Transverse colon (tissue), 4 donors: ENCODE results near the gene MYADML2. TPM values are rescaled to one million over a fixed set of nuclear protein-coding genes. Genes with fewer than 3 reads are reported as not detected.
"Not testable (repeated sequence)": the region's sequence is repeated elsewhere in the genome, so short reads cannot be mapped to it uniquely, and the experiment has no call there.

ENCODE experiments used
- DNase-seq: peaks from one replicate; pipeline ENCODE4 v3.0.0-alpha.2; 2019
- H3K27ac ChIP-seq, 4 donors: fragments of 200-600 bp; sonication (generic); 2 replicates each; pipeline ENCODE4 v1.5.1; 2016 to 2018; ENCODE audit warnings: inconsistent platforms in 4 of 4
- H3K27me3 ChIP-seq: fragments of 200-600 bp; sonication (generic); 2 replicates; pipeline ENCODE4 v1.5.1; 2017; ENCODE audit warnings: inconsistent platforms
- H3K36me3 ChIP-seq, 4 donors: fragments of 200-600 bp; sonication (generic); 2 replicates each; pipeline ENCODE4 v1.5.1; 2017 to 2019; ENCODE audit warnings: inconsistent platforms in 4 of 4
- H3K4me1 ChIP-seq, 4 donors: fragments of 200-600 bp; sonication (generic); 2 replicates each; pipeline ENCODE4 v1.5.1; 2017 to 2020; ENCODE audit warnings: inconsistent platforms in 4 of 4
- H3K4me3 ChIP-seq, 4 donors: fragments of 200-600 bp; sonication (generic); 1 replicate in 1 of 4; 2 replicates in 3 of 4; pipeline versions ENCODE4 v1.5.1 to v1.6.1; 2017 to 2019; ENCODE audit warnings: inconsistent platforms in 4 of 4
- H3K9me3 ChIP-seq, 2 donors: fragments of 200-600 bp; sonication (generic); 2 replicates each; pipeline ENCODE4 v1.5.1; 2017 to 2019; ENCODE audit warnings: inconsistent platforms in 2 of 2
- CTCF ChIP-seq, 5 experiments: fragments of 200-600 bp in 3 of 5; fragments of 450-650 bp in 2 of 5; sonication (generic) in 3 of 5; IDR thresholded peaks; 1 replicate in 2 of 5; 2 replicates in 3 of 5; pipeline ENCODE4 v1.5.1; 2016 to 2017; ENCODE audit warnings: antibody characterized with exemption in 5 of 5, inconsistent platforms in 3 of 5, mild to moderate bottlenecking in 2 of 5, moderate library complexity in 1 of 5
- EP300 ChIP-seq: sonication (generic); formaldehyde crosslinking; IDR thresholded peaks from one replicate; pipeline ENCODE4 v1.6.1; 2017; ENCODE audit warnings: antibody characterized with exemption, low read depth
- POLR2A ChIP-seq: fragments of 450-650 bp; IDR thresholded peaks from one replicate; pipeline ENCODE4 v1.6.1; 2016; ENCODE audit warnings: antibody characterized with exemption, mild to moderate bottlenecking, moderate library complexity
- POLR2AphosphoS5 ChIP-seq, 3 donors: sonication (generic); formaldehyde crosslinking; IDR thresholded peaks; one replicate each; pipeline ENCODE4 v1.6.1; 2016; ENCODE audit warnings: antibody characterized with exemption in 3 of 3
- WGBS, 2 donors: methylation state at CpG; one replicate each; pipeline ENCODE4 v1.1.5; 2018; ENCODE audit warnings: low coverage in 1 of 2; 5-methylcytosine and 5-hydroxymethylcytosine counted together
- in situ Hi-C, 4 donors: fragments of 200-750 bp; cut with MboI; loops; one replicate each; pipeline versions ENCODE4 v1.15.0 to v1.15.1; 2017; ENCODE audit warnings: low sequenced_read_pairs in 3 of 4, low pct_ligation_motif_present in 1 of 4, low pct_unique_long_range_greater_than_20kb in 1 of 4
- intact Hi-C: fragments of 100-400 bp; cut with DNase I; formaldehyde crosslinking; loops from one replicate; pipeline ENCODE4 v1.15.1; 2023; ENCODE audit warnings: low total_unique reads
- total RNA-seq, 4 donors: library from RNA; depleted of rRNA; stranded (reverse); fragments of >200 nt; gene quantifications; one replicate each; pipeline ENCODE4 v1.1.0, GENCODE V29; 2016

MYADML2 gene
- total RNA-seq, 4 donors from 2014 or later, result not detected

DNA sequence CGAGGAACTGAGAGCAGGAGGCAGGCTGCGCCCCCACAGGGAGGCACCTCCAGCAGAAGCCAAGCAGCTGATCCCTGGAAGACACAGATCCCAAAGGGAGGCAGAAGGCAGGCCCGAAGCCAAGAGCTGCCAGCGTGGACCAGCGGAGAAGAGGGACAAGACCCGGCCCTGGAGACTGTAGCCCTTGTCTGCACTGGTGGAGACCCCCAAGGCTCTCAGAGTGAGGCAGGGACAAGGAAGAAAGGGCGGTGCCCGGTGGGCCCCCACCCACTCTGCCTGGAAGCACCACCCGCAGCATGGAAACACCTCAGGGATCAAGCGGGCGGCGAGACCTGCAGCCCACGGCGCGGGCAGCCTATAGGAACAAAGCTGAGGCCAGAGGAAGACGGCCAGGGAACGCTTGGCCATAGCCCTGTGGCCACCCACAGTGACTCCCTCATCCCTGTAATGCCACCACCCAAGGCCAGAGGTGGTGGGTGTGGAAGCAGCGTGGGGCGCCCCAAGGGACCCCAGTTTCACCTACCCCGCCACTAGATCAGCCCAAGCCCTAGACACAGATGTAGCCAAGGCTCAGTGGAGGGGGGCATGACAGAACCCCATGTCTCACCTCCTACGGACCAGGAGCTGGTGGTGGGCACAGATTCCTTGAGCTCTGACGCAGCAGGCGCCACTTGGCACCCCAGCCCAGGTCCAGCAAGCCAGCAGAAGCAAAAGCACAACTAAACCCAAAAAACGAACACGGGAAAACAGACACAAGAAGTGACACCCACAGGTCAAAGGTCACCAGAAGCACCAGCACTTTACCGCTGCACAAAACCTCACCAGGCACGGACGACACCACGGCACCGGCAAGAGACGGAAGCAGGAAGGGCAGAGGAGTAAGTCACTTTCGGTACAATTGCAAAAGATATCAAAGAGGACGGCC lies 26.2 kb downstream of the MYADML2 start:
- Histone ChIP-seq H3K9me3 (no peaks in the 10 kb centered on the region), H3K36me3 (peaks cover 0 to 7% (median 1%) of the 10 kb centered on the region in 4 donors), H3K27ac (peak overlapping the region in 2 of 4 donors; percentile 7 to 89), H3K27me3 (no peaks in the 10 kb centered on the region), H3K4me1 (peaks cover 34 to 90% (median 76%) of the 10 kb centered on the region in 4 donors), H3K4me3 (no peak overlapping the region)
- in situ Hi-C loops, result no loop called here
- no peak for TF ChIP-seq CTCF (IDR thresholded peaks at IDR 0.05)
- TF ChIP-seq POLR2A, result no peak
- no peak for TF ChIP-seq POLR2AphosphoS5 (IDR thresholded peaks at IDR 0.05)
- no peak for TF ChIP-seq EP300
- intact Hi-C loops, result no loop called here
- no peak for DNase-seq
- WGBS, 2 donors, result 74 to 85% methylated on average over 5 to 33 of the region's 33 CpGs

DNA sequence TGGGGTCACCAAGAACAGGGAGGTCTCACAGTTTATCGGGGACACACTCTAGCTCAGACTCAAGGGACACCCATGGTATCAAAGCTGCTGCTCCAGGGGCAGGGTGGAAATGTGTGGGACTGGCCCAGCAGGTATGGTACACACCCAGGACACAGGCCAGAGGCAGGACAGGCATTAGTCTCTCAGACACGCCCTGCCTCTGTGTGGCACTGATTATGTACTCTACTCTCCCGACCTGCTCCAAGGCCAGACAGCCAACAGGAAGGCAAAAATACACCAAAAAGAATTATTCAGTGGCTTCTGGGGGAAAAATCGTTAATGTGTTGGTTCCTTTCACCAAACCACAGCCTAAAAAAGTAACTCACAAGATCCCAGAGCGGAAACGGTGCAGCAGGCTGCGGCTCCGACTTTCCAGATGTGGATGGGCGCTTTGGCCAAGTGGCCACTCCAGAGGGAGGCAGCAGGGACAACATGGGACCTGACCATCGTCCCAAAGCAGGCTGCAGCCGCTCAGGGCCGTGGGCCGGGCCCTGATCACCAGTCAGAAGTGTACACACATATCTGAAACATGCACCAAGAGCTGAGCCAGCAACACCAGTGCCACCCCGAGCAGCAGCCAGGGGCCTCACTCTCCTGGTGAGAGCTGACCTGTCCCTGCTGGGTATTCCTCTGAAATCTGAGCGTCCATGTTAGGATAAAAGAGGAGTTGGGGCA lies 28.0 kb downstream of the MYADML2 start:
- TF ChIP-seq POLR2AphosphoS5 (IDR thresholded peaks at IDR 0.05) (peak in 2 of 3 donors; percentile 75 to 83), EP300 (no peak), POLR2A (peak; percentile 78)
- Histone ChIP-seq H3K4me1 (peaks cover 21 to 73% (median 57%) of the 10 kb centered on the region in 4 donors), H3K27ac (peak overlapping the region; percentile 88 to 92 (median 90)), H3K27me3 (no peaks in the 10 kb centered on the region), H3K36me3 (peaks cover 0 to 23% (median 8%) of the 10 kb centered on the region in 4 donors), H3K9me3 (no peaks in the 10 kb centered on the region), H3K4me3 (no peak overlapping the region)
- intact Hi-C loops (no loop called here), in situ Hi-C loops (no loop called here)
- WGBS, 2 donors, result 73 to 74% methylated on average over 2 to 15 of the region's 15 CpGs
- DNase-seq, result peak; percentile 85

- H3K4me3 ChIP-seq, result peak overlapping the region in 3 of 4 donors; percentile 83 to 99 (median 90)
- in situ Hi-C loops, result not testable (repeated sequence)
These were observed 28.7 kb downstream of the MYADML2 start for GRCh38 chr17:81918333-81918669.

GRCh38 chr17:81917565-81918332 lies 29.3 kb downstream of the MYADML2 start, which contains the start of gene SIRT7:
TSS of gene SIRT7 (minus strand) at chr17:81918176. CDS start at chr17:81918131, 45 bp downstream.
- TF ChIP-seq POLR2AphosphoS5 (IDR thresholded peaks at IDR 0.05), result peak; percentile 80 to 95 (median 92)
- TF ChIP-seq CTCF (IDR thresholded peaks at IDR 0.05), result no peak
- TF ChIP-seq POLR2A, result peak; percentile 67
- no peak for TF ChIP-seq EP300
- DNase-seq, result peak; percentile 83
- Histone ChIP-seq H3K27ac (peak within 1 kb of the TSS; percentile 88 to 92 (median 90)), H3K4me3 (peak within 1 kb of the TSS; percentile 83 to 99 (median 91)), H3K4me1 (peaks cover 15 to 61% (median 44%) of the 10 kb centered on the region in 4 donors), H3K36me3 (peaks cover 0 to 32% (median 11%) of the 10 kb centered on the region in 4 donors), H3K9me3 (no peaks in the 10 kb centered on the region), H3K27me3 (no peaks in the 10 kb centered on the region)
- intact Hi-C loops, result no loop called here
- WGBS, 2 donors, result 1% methylated on average over 55 of the region's 94 CpGs; no CpG with 5 or more reads in 1 of the 2 donors
- in situ Hi-C loops, result no loop called here

More at GRCh38 chr17:81918333-81918669, 28.7 kb downstream of the MYADML2 start:
- H3K27me3 ChIP-seq, DNase-seq, intact Hi-C loops, H3K9me3 ChIP-seq: not testable (repeated sequence)
- WGBS, 2 donors, result 25% methylated on average over 9 of the region's 9 CpGs; no CpG with 5 or more reads in 1 of the 2 donors
- peaks cover 0 to 30% (median 11%) of the 10 kb centered on the region in 4 donors for H3K36me3 ChIP-seq
- peaks cover 17 to 66% (median 50%) of the 10 kb centered on the region in 4 donors for H3K4me1 ChIP-seq
- H3K27ac ChIP-seq, result peak overlapping the region; percentile 88 to 92 (median 90)
